Neural cell (in vitro differentiated cells): ENCODE data around the gene SWSAP1. TPM values are rescaled to one million over a fixed set of nuclear protein-coding genes. Genes with fewer than 3 reads are reported as not detected.
A peak's percentile ranks its signal among the peaks of the same experiment; 100 is the strongest.
"Not testable (repeated sequence)": the region's sequence is repeated elsewhere in the genome, so short reads cannot be mapped to it uniquely, and the experiment has no call there.

Experiments used
- H2AFZ ChIP-seq: fragments of 200-600, 300-800 bp; sonication (generic), shearing (Covaris generic); 2 replicates; pipeline ENCODE4 v1.6.0; 2014; ENCODE audit warnings: low read depth, mild to moderate bottlenecking, antibody characterized with exemption, low read length, moderate library complexity
- H3F3A ChIP-seq: fragments of 200-600 bp; shearing (Covaris generic); 2 replicates; pipeline ENCODE4 v1.6.1; 2016; ENCODE audit warnings: mild to moderate bottlenecking, moderate library complexity, mixed read lengths, antibody characterized with exemption, low read length; ENCODE audit not compliant: insufficient read depth, poor library complexity, severe bottlenecking
- H3K27ac ChIP-seq: fragments of 200-600, 300-800 bp; sonication (generic), shearing (Covaris generic); 2 replicates; pipeline ENCODE4 v1.5.1; 2014; ENCODE audit warnings: mild to moderate bottlenecking, low read length, moderate library complexity
- H3K27me3 ChIP-seq: fragments of 300-800, 200-600 bp; sonication (generic), shearing (Covaris generic); 2 replicates; pipeline ENCODE4 v1.6.0; 2014; ENCODE audit warnings: mild to moderate bottlenecking, low read depth, low read length, moderate library complexity; ENCODE audit not compliant: insufficient read depth
- H3K36me3 ChIP-seq: fragments of 300-800, 200-600 bp; sonication (generic), shearing (Covaris generic); 2 replicates; pipeline ENCODE4 v1.5.1; 2014; ENCODE audit warnings: mild to moderate bottlenecking, antibody characterized with exemption, low read length, moderate library complexity; ENCODE audit not compliant: insufficient read depth
- H3K4me2 ChIP-seq: fragments of 300-800, 200-600 bp; sonication (generic), shearing (Covaris generic); 2 replicates; pipeline ENCODE4 v1.6.0; 2014; ENCODE audit warnings: mild to moderate bottlenecking, low read length
- H3K4me3 ChIP-seq: fragments of 300-800, 200-600 bp; sonication (generic), shearing (Covaris generic); 2 replicates; pipeline ENCODE4 v1.5.1; 2014; ENCODE audit warnings: mild to moderate bottlenecking, low read length, moderate library complexity
- H3K79me2 ChIP-seq: fragments of 200-600 bp; shearing (Covaris generic); replicated peaks from 2 replicates; pipeline ENCODE4 v1.6.0; 2014; ENCODE audit warnings: mild to moderate bottlenecking, low read length, moderate library complexity; ENCODE audit not compliant: insufficient read depth
- H3K9ac ChIP-seq: fragments of 300-800, 200-600 bp; sonication (generic), shearing (Covaris generic); 2 replicates; pipeline ENCODE4 v1.6.1; 2016; ENCODE audit warnings: mild to moderate bottlenecking, low read length, mixed read lengths
- H3K9me2 ChIP-seq: fragments of 200-600 bp; shearing (Covaris generic); 2 replicates; pipeline ENCODE4 v1.6.1; 2016; ENCODE audit warnings: mild to moderate bottlenecking, low read length, mixed read lengths; ENCODE audit not compliant: insufficient read depth
- H3K9me3 ChIP-seq: fragments of 200-600, 300-800 bp; sonication (generic), shearing (Covaris generic); 2 replicates; pipeline ENCODE4 v1.6.1; 2016; ENCODE audit warnings: mild to moderate bottlenecking, mixed run types, low read length, moderate library complexity, mixed read lengths
- H4K20me1 ChIP-seq: fragments of 200-600 bp; shearing (Covaris generic); 2 replicates; pipeline ENCODE4 v1.6.1; 2016; ENCODE audit warnings: mild to moderate bottlenecking, mixed run types; ENCODE audit not compliant: insufficient read depth
- EP300 ChIP-seq: fragments of 450-650 bp; conservative IDR thresholded peaks from 2 replicates; pipeline ENCODE4 v1.6.1; 2014; ENCODE audit warnings: antibody characterized with exemption, mild to moderate bottlenecking, moderate library complexity; ENCODE audit not compliant: poor library complexity, severe bottlenecking
- EZH2 ChIP-seq: fragments of 200-600, 300-800 bp; shearing (Covaris generic), sonication (generic); IDR thresholded peaks from 2 replicates; pipeline ENCODE4 v1.6.1; 2014; ENCODE audit warnings: antibody characterized with exemption, low read length, borderline replicate concordance, mild to moderate bottlenecking; ENCODE audit not compliant: insufficient read depth, poor library complexity, severe bottlenecking
- MXI1 ChIP-seq: fragments of 450-650 bp; conservative IDR thresholded peaks from 2 replicates; pipeline ENCODE4 v1.6.1; 2014; ENCODE audit warnings: antibody characterized with exemption, mild to moderate bottlenecking; ENCODE audit not compliant: poor library complexity, severe bottlenecking
- POLR2AphosphoS5 ChIP-seq: IDR thresholded peaks from 2 replicates; pipeline ENCODE4 v1.6.1; 2012
- RAD21 ChIP-seq: fragments of 450-650 bp; conservative IDR thresholded peaks from 2 replicates; pipeline ENCODE4 v1.6.1; 2014; ENCODE audit warnings: antibody characterized with exemption, mild to moderate bottlenecking, moderate library complexity
- REST ChIP-seq: IDR thresholded peaks from 2 replicates; pipeline ENCODE4 v1.6.1; 2012; ENCODE audit warnings: borderline replicate concordance
- SMC3 ChIP-seq: fragments of 450-650 bp; conservative IDR thresholded peaks from 2 replicates; pipeline ENCODE4 v1.6.1; 2014; ENCODE audit warnings: antibody characterized with exemption, mild to moderate bottlenecking, moderate library complexity; ENCODE audit not compliant: poor library complexity
- TAF1 ChIP-seq: IDR thresholded peaks from 2 replicates; pipeline ENCODE4 v1.6.1; 2012; ENCODE audit warnings: low read depth
- polyA plus RNA-seq: library from polyadenylated mRNA; depleted of rRNA; stranded (reverse); fragments of >200 nt; gene quantifications from 2 replicates; pipeline ENCODE4 v1.2.3, GENCODE V29; 2014
- TF ChIP-seq, protein P1 (sequence below): fragments of 450-650 bp; IDR thresholded peaks from 2 replicates; pipeline ENCODE4 v1.5.1; 2014; ENCODE audit warnings: antibody characterized with exemption, mild to moderate bottlenecking, moderate library complexity; ENCODE audit not compliant: poor library complexity, severe bottlenecking

SWSAP1 gene
- polyA plus RNA-seq, 1 donor from 2014 or later: 2.4 TPM

DNA sequence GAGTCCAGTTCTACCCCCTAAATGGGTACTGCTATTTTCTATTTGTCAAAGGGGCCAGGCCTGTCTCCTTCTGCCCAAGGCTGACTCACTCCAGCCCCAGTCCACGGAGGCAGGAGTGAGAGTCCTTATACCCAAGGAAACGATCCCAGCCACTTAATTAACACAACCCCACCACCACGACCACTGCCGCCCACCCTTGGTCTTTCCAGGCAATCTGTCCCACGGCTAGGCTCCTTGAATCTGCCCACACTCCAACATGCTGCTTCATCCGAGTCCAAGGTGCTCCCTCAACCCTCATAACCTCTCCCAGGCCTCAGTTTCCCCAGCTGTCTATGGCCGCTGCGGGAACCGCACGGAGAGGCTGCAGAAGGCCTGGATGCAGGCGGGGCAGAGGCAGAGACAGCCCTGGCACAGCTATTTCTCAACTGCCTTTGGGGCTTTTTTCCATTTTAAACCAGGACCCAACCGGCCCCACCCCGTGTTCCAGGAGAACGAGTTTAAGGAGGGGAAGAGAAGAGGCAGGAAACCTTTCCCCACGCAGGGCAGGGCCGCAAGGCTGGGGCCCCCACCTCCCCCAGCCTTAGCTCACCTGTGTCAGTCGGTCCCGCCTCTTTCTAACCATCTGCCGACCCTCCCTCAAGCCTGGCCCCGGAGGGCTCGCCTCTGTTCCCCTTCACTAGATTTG lies 35.8 kb upstream of the SWSAP1 start:
- peak overlapping the region; percentile 8 for H2AFZ ChIP-seq
- TF ChIP-seq REST (no peak), EZH2 (no peak)
- H3K4me2 ChIP-seq: peak overlapping the region; percentile 78
- peak overlapping the region; percentile 90 for H3K9ac ChIP-seq
- no peaks in the 10 kb centered on the region for H3K27me3 ChIP-seq
- peak overlapping the region; percentile 96 for H3K4me3 ChIP-seq
- H3K79me2 ChIP-seq: peaks cover 19% of the 10 kb centered on the region
- peaks cover 14% of the 10 kb centered on the region for H3K36me3 ChIP-seq
- no peaks in the 10 kb centered on the region for H4K20me1 ChIP-seq
- H3K9me3 ChIP-seq: peaks cover 4% of the 10 kb centered on the region
- H3F3A ChIP-seq: no peaks in the 10 kb centered on the region
- no peaks in the 10 kb centered on the region for H3K9me2 ChIP-seq
- H3K27ac ChIP-seq: peak overlapping the region; percentile 54

DNA sequence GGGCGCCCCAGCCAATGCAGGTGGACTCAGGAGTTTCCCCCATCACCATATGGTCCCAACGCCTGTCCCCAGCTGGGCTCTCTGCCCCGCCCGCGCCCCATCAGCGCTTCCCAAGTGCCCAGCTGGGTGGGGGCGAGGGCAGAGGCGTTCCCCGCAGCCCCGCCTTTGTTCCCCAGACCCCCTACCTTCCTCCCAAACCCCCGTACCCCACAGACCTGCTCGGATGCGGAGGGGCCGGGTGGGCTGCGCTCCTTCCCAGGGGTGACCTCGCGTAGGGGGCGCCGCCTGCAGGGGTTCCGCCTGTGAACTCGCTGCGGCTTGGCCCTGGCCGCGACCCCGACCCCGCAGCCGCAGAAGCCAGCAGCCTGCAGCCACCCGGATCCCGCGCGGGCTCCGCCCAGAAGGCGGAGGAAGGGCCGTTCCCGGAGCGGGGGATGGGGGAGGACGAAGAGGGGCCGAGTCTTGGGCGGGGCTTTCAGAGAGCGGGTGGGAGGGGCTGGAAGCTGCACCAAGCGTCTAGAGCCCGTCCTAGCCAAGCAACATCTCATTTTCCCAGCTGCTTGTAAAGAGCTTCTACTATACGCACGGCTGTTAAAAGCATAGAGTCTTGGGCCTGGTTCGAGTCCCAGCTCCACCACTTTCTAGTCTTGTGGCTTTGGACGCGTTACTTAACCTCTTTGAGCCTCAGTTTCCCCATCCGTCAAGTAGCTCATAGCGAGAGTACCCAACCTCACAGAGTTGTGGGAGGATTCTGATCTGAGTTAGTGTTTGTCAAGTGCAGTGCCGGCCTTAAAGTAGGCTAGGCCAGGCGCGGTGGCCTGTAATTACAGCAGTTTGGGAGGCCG lies 35.0 kb upstream of the SWSAP1 start, which contains the start of gene RAB3D:
TSS of gene RAB3D (minus strand) at position 404 of the 845 bp plus-strand sequence. CDS start 2,258 bp downstream, outside the sequence.
- peak; percentile 54 for TF ChIP-seq SMC3
- TF ChIP-seq REST: peak; percentile 57
- no peak for TF ChIP-seq TAF1
- TF ChIP-seq, protein P1, sequence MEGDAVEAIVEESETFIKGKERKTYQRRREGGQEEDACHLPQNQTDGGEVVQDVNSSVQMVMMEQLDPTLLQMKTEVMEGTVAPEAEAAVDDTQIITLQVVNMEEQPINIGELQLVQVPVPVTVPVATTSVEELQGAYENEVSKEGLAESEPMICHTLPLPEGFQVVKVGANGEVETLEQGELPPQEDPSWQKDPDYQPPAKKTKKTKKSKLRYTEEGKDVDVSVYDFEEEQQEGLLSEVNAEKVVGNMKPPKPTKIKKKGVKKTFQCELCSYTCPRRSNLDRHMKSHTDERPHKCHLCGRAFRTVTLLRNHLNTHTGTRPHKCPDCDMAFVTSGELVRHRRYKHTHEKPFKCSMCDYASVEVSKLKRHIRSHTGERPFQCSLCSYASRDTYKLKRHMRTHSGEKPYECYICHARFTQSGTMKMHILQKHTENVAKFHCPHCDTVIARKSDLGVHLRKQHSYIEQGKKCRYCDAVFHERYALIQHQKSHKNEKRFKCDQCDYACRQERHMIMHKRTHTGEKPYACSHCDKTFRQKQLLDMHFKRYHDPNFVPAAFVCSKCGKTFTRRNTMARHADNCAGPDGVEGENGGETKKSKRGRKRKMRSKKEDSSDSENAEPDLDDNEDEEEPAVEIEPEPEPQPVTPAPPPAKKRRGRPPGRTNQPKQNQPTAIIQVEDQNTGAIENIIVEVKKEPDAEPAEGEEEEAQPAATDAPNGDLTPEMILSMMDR: no peak
- TF ChIP-seq EZH2: no peak
- TF ChIP-seq EP300: peak; percentile 26
- peak; percentile 85 for TF ChIP-seq POLR2AphosphoS5
- no peak for TF ChIP-seq MXI1
- TF ChIP-seq RAD21: peak; percentile 46
- Histone ChIP-seq H3K9me2 (no peaks in the 10 kb centered on the region), H3K27me3 (no peaks in the 10 kb centered on the region), H2AFZ (peak within 1 kb of the TSS; percentile 59), H3K4me2 (peak within 1 kb of the TSS; percentile 78), H3K79me2 (peaks cover 19% of the 10 kb centered on the region), H4K20me1 (no peaks in the 10 kb centered on the region), H3K4me3 (peak within 1 kb of the TSS; percentile 96), H3K9me3 (peaks cover 4% of the 10 kb centered on the region), H3F3A (no peaks in the 10 kb centered on the region), H3K36me3 (peaks cover 14% of the 10 kb centered on the region), H3K9ac (peak within 1 kb of the TSS; percentile 90), H3K27ac (peak within 1 kb of the TSS; percentile 54)

DNA sequence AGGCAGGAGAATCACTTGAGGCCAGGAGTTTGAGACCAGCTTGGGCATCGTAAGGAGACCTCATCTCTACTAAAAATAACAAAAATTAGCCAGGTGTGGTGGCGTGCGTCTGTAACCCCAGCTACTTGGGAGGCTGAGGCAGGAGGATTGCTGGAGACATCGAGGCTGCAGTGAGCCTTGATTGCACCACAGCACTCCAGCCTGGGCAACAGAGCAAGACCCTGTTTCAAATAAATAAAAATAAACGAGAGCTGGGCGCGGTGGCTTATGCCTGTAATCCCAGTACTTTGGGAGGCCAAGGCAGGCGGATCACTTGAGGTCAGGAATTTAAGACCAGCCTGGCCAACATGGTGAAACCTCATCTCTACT lies 34.4 kb upstream of the SWSAP1 start:
- peaks cover 11% of the 10 kb centered on the region for H3K36me3 ChIP-seq
- H3K4me2 ChIP-seq, H3K9me2 ChIP-seq, H3K27me3 ChIP-seq, H3F3A ChIP-seq, H3K27ac ChIP-seq, H2AFZ ChIP-seq, H4K20me1 ChIP-seq, H3K9me3 ChIP-seq: not testable (repeated sequence)
- peak overlapping the region; percentile 90 for H3K9ac ChIP-seq
- H3K79me2 ChIP-seq: peaks cover 19% of the 10 kb centered on the region
- H3K4me3 ChIP-seq: peak overlapping the region; percentile 96
